Lung (tissue), 12 donors: ENCODE results near the gene CACNA1G. TPM values are rescaled to one million over a fixed set of nuclear protein-coding genes. Genes with fewer than 3 reads are reported as not detected.

Experiments used
- ATAC-seq: fragments of 200-7000 bp; cut with Tn5 transposase; one replicate; pipeline ENCODE4 v1.9.1; 2020; ENCODE audit warnings: moderate number of reproducible peaks; ENCODE audit not compliant: insufficient read depth, low FRiP score
- DNase-seq, 3 donors: peaks; one replicate each; pipeline ENCODE4 v3.0.0-alpha.2; 2013 to 2017
- H3K27ac ChIP-seq, 2 donors: one replicate each; pipeline ENCODE4 v1.5.1; 2013; ENCODE audit warnings: mild to moderate bottlenecking in 2 of 2, moderate library complexity in 2 of 2, control low read depth in 1 of 2, inconsistent platforms in 1 of 2, low read depth in 1 of 2, low read length in 1 of 2
- H3K27me3 ChIP-seq, 3 donors: one replicate each; pipeline ENCODE4 v1.5.1; 2013; ENCODE audit warnings: low read length in 2 of 3; ENCODE audit not compliant: control insufficient read depth in 3 of 3, insufficient read depth in 3 of 3
- H3K36me3 ChIP-seq, 4 donors: one replicate each; pipeline ENCODE4 v1.5.1; 2013; ENCODE audit warnings: low read length in 4 of 4, mild to moderate bottlenecking in 1 of 4, moderate library complexity in 1 of 4; ENCODE audit not compliant: control insufficient read depth in 4 of 4, insufficient read depth in 4 of 4
- H3K4me1 ChIP-seq, 5 donors: one replicate each; pipeline ENCODE4 v1.5.1; 2013; ENCODE audit warnings: low read length in 5 of 5, mild to moderate bottlenecking in 2 of 5, moderate library complexity in 1 of 5; ENCODE audit not compliant: control insufficient read depth in 5 of 5, insufficient read depth in 5 of 5
- H3K4me3 ChIP-seq: one replicate; pipeline ENCODE4 v1.5.1; 2013; ENCODE audit warnings: mild to moderate bottlenecking, control low read depth, moderate library complexity
- H3K9ac ChIP-seq, 2 donors: one replicate each; pipeline ENCODE4 v1.5.1; 2013; ENCODE audit warnings: low read length in 2 of 2, control low read depth in 1 of 2; ENCODE audit not compliant: insufficient read depth in 1 of 2
- H3K9me3 ChIP-seq, 4 donors: one replicate each; pipeline ENCODE4 v1.5.1; 2013; ENCODE audit warnings: low read length in 3 of 4, mild to moderate bottlenecking in 1 of 4, moderate library complexity in 1 of 4; ENCODE audit not compliant: control insufficient read depth in 4 of 4, insufficient read depth in 3 of 4
- WGBS, 2 donors: extraction: QIAGEN DNeasy Blood & Tissue Kit; methylation state at CpG; one replicate each; pipeline ENCODE4 v1.1.7; 2013; 5-methylcytosine and 5-hydroxymethylcytosine counted together
- polyA plus RNA-seq, 2 donors: library from polyadenylated mRNA; stranded (reverse); fragments of 200-250 nt; gene quantifications; one replicate each; pipeline ENCODE4 v1.2.1, GENCODE V29; 2013
- total RNA-seq, 2 donors: library from RNA; depleted of rRNA in 1 of 2; stranded (reverse); fragments of >200 nt in 1 of 2; gene quantifications; one replicate each; pipeline ENCODE4 v1.2.1, GENCODE V29; 2014 to 2021
- TF ChIP-seq, protein P1 (sequence below): IDR thresholded peaks from 2 replicates; pipeline ENCODE4 v1.5.1; 2012; ENCODE audit warnings: mild to moderate bottlenecking; ENCODE audit errors: control extremely low read depth, extremely low read depth
- donor health status: control.
- donor health status: control.
- donor health status: Bipolar disorder and iron deficiency.
- donor health status: healthy.
- donor health status: DM: yes; HTN: yes; CAD: no.

The CACNA1G gene
- total and polyA plus RNA-seq, 4 donors: 0.14 to 3.6 (median 0.24) TPM

GRCh38 chr17:50667259-50668024 is 106.9 kb downstream of the CACNA1G start:
- H3K27me3 ChIP-seq: no peaks in the 10 kb centered on the region
- TF ChIP-seq, protein P1, sequence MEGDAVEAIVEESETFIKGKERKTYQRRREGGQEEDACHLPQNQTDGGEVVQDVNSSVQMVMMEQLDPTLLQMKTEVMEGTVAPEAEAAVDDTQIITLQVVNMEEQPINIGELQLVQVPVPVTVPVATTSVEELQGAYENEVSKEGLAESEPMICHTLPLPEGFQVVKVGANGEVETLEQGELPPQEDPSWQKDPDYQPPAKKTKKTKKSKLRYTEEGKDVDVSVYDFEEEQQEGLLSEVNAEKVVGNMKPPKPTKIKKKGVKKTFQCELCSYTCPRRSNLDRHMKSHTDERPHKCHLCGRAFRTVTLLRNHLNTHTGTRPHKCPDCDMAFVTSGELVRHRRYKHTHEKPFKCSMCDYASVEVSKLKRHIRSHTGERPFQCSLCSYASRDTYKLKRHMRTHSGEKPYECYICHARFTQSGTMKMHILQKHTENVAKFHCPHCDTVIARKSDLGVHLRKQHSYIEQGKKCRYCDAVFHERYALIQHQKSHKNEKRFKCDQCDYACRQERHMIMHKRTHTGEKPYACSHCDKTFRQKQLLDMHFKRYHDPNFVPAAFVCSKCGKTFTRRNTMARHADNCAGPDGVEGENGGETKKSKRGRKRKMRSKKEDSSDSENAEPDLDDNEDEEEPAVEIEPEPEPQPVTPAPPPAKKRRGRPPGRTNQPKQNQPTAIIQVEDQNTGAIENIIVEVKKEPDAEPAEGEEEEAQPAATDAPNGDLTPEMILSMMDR: no peak
- no peak overlapping the region for H3K9ac ChIP-seq
- 96% methylated on average over 14 of the region's 14 CpGs for WGBS, 2 donors
- H3K4me1 ChIP-seq: peaks cover 0 to 23% (median 10%) of the 10 kb centered on the region in 5 donors
- ATAC-seq (no peak), DNase-seq (no peak)
- no peaks in the 10 kb centered on the region for H3K36me3 ChIP-seq
- no peaks in the 10 kb centered on the region for H3K9me3 ChIP-seq
- H3K4me3 ChIP-seq: no peak overlapping the region
- H3K27ac ChIP-seq: no peak overlapping the region

DNA sequence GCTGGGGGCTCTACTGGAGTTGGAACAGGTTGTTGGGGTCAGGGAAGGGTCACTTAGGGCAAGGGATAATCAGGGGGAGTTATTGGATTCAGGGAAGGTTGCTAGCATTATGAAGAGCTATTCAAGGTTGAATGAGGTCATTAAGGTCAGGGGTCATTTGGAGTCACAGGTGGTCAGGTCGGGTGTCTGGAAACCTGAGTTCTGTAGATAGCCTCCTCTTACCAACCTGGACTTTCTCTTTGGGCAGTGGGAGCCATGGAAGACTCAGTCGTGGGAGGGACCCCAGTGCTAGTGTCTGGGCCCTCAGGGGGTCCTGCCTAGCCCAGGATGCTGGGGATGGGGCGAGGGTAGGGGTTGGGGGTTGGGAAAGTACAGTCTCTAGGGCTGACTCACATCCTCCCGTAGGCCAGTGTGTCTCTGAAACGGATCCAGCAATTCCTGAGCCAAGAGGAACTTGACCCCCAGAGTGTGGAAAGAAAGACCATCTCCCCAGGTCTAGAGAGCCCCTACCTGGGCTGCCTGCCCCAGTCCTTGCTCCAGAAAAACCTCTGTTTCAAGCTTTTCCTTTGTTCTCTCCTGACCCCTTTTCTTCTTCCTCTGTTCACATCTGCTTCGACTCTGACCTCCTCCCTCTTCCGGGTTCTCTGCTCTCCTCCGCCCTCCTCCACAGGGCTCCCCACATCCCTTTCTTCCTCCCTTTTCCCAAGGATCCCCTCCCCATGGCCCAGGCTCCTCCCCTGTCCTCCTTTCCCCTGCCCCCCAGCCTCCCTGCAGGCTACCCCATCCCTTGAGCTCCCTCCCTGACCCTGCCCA is 107.7 kb downstream of the CACNA1G start:
- no peak overlapping the region for H3K27ac ChIP-seq
- H3K27me3 ChIP-seq: no peaks in the 10 kb centered on the region
- DNase-seq (no peak), ATAC-seq (no peak)
- no peak overlapping the region for H3K9ac ChIP-seq
- TF ChIP-seq, protein P1: no peak
- peaks cover 0 to 23% (median 10%) of the 10 kb centered on the region in 5 donors for H3K4me1 ChIP-seq
- no peak overlapping the region for H3K4me3 ChIP-seq
- WGBS, 2 donors: 59 to 74% methylated on average over 6 to 8 of the region's 8 CpGs
- H3K36me3 ChIP-seq: no peaks in the 10 kb centered on the region
- H3K9me3 ChIP-seq: no peaks in the 10 kb centered on the region

GRCh38 chr17:50668838-50669581 is 108.5 kb downstream of the CACNA1G start:
- H3K4me3 ChIP-seq: no peak overlapping the region
- 90 to 94% methylated on average over 9 of the region's 9 CpGs for WGBS, 2 donors
- H3K27ac ChIP-seq: no peak overlapping the region
- TF ChIP-seq, protein P1: no peak
- ATAC-seq: no peak
- H3K27me3 ChIP-seq: no peaks in the 10 kb centered on the region
- DNase-seq: no peak
- H3K4me1 ChIP-seq: peaks cover 0 to 23% (median 10%) of the 10 kb centered on the region in 5 donors
- no peaks in the 10 kb centered on the region for H3K36me3 ChIP-seq
- no peaks in the 10 kb centered on the region for H3K9me3 ChIP-seq
- H3K9ac ChIP-seq: no peak overlapping the region
